Measurements from ENCODE around the gene TECPR2. TPM values are rescaled to one million over a fixed set of nuclear protein-coding genes. Genes with fewer than 3 reads are reported as not detected.

TECPR2 gene
- total and polyA plus RNA-seq, 2 of the 13 experiments (the other 11 are each of a cell fraction or from before 2014, with no cell fraction given) = 3.5 to 5.7 TPM

DNA sequence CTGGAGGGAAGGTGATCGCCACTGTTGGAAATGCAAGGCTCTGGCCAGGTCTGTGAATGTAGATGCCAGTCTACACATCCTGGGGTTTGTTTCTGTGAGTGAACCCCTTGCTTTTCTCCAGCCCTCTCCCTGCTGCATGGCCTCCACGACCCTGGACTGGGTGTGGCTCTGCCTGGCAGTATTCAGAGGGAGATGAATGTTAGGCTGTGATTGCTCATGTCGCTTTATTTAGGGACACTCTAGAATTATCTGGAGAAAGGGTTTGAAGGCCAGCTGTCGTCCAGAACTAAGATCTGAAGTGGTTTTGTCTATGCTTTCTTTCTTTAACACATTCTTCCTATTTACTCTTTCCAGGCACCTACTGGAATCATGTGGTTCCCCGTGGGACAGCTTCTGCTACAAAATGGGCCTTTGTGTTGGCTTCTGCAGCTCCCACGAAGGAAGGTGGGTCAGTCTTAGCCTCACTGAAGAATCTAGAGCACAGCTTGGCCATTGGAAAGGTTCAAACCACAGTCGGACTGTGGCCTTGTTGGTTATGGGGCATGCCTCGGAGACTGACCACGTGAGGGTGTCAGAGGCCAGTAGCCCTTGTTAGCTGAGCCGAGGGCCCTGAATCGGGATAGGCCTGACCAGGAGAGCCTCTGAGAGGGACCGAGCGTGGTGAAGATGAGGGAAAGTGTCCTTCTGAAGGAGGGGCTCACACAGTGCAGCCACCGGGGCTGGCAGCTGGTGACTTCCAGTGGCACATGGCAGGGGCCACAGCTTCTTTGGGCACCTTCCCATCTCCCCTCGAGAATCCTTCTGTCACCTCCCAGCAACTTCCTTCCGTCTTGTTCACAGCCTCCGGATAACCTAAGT, 87.7 kb downstream of the TECPR2 start:
- Histone ChIP-seq H3K79me2 (ENCODE audit: insufficient read depth, low read length) (no peaks in the 10 kb centered on the region), H3K9ac (ENCODE audit: insufficient read depth, low read depth, low read length) (no peak overlapping the region), H3K4me2 (ENCODE audit: low read depth, low read length) (no peak overlapping the region), H3K9me3 (ENCODE audit: low read length) (no peaks in the 10 kb centered on the region), H4K20me1 (ENCODE audit: insufficient read depth, low read length) (no peaks in the 10 kb centered on the region), H3K27me3 (ENCODE audit: control insufficient read depth in 1 of 2, insufficient read depth in 2 of 2, low read length in 2 of 2) (no peaks in the 10 kb centered on the region), H3K27ac (ENCODE audit: extremely low read length, insufficient read depth, low read length) (no peak overlapping the region), H3K36me3 (replicated peaks in 1 of 2; ENCODE audit: control insufficient read depth in 1 of 2, insufficient read depth in 2 of 2, low read length in 2 of 2) (peaks cover 7 to 45% of the 10 kb centered on the region in 2 experiments; a peak in 4 of 5 replicates), H2AFZ (ENCODE audit: low read length) (no peak overlapping the region), H3K4me3 (replicated peaks in 1 of 3; ENCODE audit: insufficient read depth in 1 of 3, low read depth in 2 of 3, low read length in 3 of 3) (no peak overlapping the region), H3K4me1 (ENCODE audit: insufficient read depth, low read length) (no peaks in the 10 kb centered on the region)
- no TSS peak for BruUV-seq (replicated peaks)
- WGBS (ENCODE audit: low lambda C conversion rate) = 90% methylated on average over 17 of the region's 17 CpGs
- ChIA-PET CTCF (ENCODE audit: low intra/inter-chr PET ratio, low total read pairs) (no interaction called here), POLR2A (no interaction called here)
- no peak for FAIRE-seq
- TF ChIP-seq, protein P1, sequence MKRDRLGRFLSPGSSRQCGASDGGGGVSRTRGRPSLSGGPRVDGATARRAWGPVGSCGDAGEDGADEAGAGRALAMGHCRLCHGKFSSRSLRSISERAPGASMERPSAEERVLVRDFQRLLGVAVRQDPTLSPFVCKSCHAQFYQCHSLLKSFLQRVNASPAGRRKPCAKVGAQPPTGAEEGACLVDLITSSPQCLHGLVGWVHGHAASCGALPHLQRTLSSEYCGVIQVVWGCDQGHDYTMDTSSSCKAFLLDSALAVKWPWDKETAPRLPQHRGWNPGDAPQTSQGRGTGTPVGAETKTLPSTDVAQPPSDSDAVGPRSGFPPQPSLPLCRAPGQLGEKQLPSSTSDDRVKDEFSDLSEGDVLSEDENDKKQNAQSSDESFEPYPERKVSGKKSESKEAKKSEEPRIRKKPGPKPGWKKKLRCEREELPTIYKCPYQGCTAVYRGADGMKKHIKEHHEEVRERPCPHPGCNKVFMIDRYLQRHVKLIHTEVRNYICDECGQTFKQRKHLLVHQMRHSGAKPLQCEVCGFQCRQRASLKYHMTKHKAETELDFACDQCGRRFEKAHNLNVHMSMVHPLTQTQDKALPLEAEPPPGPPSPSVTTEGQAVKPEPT (CRISPR knock-in tag; IDR thresholded peaks at IDR 0.05; ENCODE audit: low read depth) = no peak
- TF ChIP-seq ARHGAP35 (CRISPR knock-in tag; IDR thresholded peaks at IDR 0.05; ENCODE audit: borderline replicate concordance) = no peak
- TF ChIP-seq ZNF501 (CRISPR knock-in tag; IDR thresholded peaks at IDR 0.05) = no peak
- TF ChIP-seq, protein P2, sequence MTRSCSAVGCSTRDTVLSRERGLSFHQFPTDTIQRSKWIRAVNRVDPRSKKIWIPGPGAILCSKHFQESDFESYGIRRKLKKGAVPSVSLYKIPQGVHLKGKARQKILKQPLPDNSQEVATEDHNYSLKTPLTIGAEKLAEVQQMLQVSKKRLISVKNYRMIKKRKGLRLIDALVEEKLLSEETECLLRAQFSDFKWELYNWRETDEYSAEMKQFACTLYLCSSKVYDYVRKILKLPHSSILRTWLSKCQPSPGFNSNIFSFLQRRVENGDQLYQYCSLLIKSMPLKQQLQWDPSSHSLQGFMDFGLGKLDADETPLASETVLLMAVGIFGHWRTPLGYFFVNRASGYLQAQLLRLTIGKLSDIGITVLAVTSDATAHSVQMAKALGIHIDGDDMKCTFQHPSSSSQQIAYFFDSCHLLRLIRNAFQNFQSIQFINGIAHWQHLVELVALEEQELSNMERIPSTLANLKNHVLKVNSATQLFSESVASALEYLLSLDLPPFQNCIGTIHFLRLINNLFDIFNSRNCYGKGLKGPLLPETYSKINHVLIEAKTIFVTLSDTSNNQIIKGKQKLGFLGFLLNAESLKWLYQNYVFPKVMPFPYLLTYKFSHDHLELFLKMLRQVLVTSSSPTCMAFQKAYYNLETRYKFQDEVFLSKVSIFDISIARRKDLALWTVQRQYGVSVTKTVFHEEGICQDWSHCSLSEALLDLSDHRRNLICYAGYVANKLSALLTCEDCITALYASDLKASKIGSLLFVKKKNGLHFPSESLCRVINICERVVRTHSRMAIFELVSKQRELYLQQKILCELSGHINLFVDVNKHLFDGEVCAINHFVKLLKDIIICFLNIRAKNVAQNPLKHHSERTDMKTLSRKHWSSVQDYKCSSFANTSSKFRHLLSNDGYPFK (CRISPR knock-in tag; IDR thresholded peaks at IDR 0.05; ENCODE audit: borderline replicate concordance) = no peak
- TF ChIP-seq ZC3H13 (CRISPR knock-in tag; IDR thresholded peaks at IDR 0.05) = no peak
- TF ChIP-seq SKI (IDR thresholded peaks at IDR 0.05; ENCODE audit: partially characterized antibody) = no peak
- TF ChIP-seq RFXANK (CRISPR knock-in tag; IDR thresholded peaks at IDR 0.05) = no peak
- no peak for TF ChIP-seq KLF16 (CRISPR knock-in tag; IDR thresholded peaks at IDR 0.05)
- no peak for TF ChIP-seq ZNF644 (CRISPR knock-in tag; IDR thresholded peaks at IDR 0.05; ENCODE audit: low read depth)
- TF ChIP-seq SOX5 (CRISPR knock-in tag; IDR thresholded peaks at IDR 0.05; ENCODE audit: borderline replicate concordance) = no peak
- no peak for TF ChIP-seq ZNF709 (CRISPR knock-in tag; IDR thresholded peaks at IDR 0.05)
- no peak for TF ChIP-seq SAP130 (CRISPR knock-in tag; IDR thresholded peaks at IDR 0.05; ENCODE audit: low read depth)
- no peak for ATAC-seq
- DNase-seq (ENCODE audit: low spot score) = no peak
- in situ Hi-C loops (cut with HindIII; ENCODE audit: extremely low pct_ligation_motif_present, low pct_unique_long_range_greater_than_20kb) (no loop called here), intact Hi-C loops (cut with micrococcal nuclease; ENCODE audit: unreplicated experiment) (no loop called here)
